ENCODE results near the gene RABGAP1L. TPM values are rescaled to one million over a fixed set of nuclear protein-coding genes. Genes with fewer than 3 reads are reported as not detected.

RABGAP1L gene
- total and polyA plus RNA-seq, 10 of the 15 experiments (the other 5 are each of a cell fraction or from before 2014, with no cell fraction given) = 5.8 to 194 (median 113) TPM

DNA sequence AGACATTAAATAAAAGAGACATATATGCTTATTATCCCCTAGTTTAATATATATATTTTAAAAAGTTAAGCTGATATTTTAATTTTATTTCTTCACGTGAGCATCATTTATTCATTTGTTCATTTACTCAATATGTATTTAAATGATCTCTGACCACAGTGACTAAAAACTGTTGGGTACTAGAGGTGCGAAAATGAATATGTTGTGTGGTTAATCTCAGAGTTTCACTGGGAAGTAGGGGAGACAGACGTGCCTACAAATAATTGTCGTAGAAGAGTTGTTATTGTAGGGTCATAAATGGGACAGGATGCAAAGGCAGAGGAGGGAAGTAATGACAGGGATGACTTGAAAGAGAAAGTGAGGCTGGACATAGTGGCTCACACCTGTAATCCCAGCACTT lies 627.4 kb downstream of the RABGAP1L start (continued):
- TF ChIP-seq, protein P1, sequence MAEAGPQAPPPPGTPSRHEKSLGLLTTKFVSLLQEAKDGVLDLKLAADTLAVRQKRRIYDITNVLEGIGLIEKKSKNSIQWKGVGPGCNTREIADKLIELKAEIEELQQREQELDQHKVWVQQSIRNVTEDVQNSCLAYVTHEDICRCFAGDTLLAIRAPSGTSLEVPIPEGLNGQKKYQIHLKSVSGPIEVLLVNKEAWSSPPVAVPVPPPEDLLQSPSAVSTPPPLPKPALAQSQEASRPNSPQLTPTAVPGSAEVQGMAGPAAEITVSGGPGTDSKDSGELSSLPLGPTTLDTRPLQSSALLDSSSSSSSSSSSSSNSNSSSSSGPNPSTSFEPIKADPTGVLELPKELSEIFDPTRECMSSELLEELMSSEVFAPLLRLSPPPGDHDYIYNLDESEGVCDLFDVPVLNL (IDR thresholded peaks at IDR 0.05; ENCODE audit: low read depth, low read length) = no peak
- peak in 1 of 2 experiments; percentile 40; a peak in 1 of 4 replicates for TF ChIP-seq EP300 (IDR thresholded peaks at IDR 0.05; ENCODE audit: borderline replicate concordance in 1 of 2, control insufficient read depth in 1 of 2, low read depth in 2 of 2, low read length in 2 of 2)
- no peak for TF ChIP-seq STAT3 (IDR thresholded peaks at IDR 0.05; ENCODE audit: low read depth, low read length)
- TF ChIP-seq CEBPB (IDR thresholded peaks at IDR 0.05; ENCODE audit: borderline replicate concordance in 1 of 2, low read depth in 2 of 2, low read length in 2 of 2) = no peak
- no peak for TF ChIP-seq CBX5 (IDR thresholded peaks at IDR 0.05; ENCODE audit: low read depth)
- TF ChIP-seq STAT1 (conservative IDR thresholded peaks at IDR 0.05) = no peak
- TF ChIP-seq RB1 (IDR thresholded peaks at IDR 0.05; ENCODE audit: borderline replicate concordance) = no peak
- TF ChIP-seq POLR2A (IDR thresholded peaks at IDR 0.05; ENCODE audit: low read depth, low read length) = no peak
- no peak for TF ChIP-seq SREBF2 (IDR thresholded peaks at IDR 0.05; ENCODE audit: low read length)
- TF ChIP-seq, protein P2, sequence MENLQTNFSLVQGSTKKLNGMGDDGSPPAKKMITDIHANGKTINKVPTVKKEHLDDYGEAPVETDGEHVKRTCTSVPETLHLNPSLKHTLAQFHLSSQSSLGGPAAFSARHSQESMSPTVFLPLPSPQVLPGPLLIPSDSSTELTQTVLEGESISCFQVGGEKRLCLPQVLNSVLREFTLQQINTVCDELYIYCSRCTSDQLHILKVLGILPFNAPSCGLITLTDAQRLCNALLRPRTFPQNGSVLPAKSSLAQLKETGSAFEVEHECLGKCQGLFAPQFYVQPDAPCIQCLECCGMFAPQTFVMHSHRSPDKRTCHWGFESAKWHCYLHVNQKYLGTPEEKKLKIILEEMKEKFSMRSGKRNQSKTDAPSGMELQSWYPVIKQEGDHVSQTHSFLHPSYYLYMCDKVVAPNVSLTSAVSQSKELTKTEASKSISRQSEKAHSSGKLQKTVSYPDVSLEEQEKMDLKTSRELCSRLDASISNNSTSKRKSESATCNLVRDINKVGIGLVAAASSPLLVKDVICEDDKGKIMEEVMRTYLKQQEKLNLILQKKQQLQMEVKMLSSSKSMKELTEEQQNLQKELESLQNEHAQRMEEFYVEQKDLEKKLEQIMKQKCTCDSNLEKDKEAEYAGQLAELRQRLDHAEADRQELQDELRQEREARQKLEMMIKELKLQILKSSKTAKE (IDR thresholded peaks at IDR 0.05; ENCODE audit: low read depth, poor library complexity, severe bottlenecking) = peak; percentile 59
- no peak for TF ChIP-seq SP1 (IDR thresholded peaks at IDR 0.05; ENCODE audit: low read depth, low read length)
- TF ChIP-seq NFIC (IDR thresholded peaks at IDR 0.05; ENCODE audit: low read depth, low read length) = peak; percentile 79
- 0 out of 2 replicates have a peak, but pooled peaks have one; percentile 21 for TF ChIP-seq CREB1 (IDR thresholded peaks at IDR 0.05; ENCODE audit: low read depth)
- no peak for TF ChIP-seq KLF5 (IDR thresholded peaks at IDR 0.05; ENCODE audit: partially characterized antibody)
- TF ChIP-seq SIN3A (IDR thresholded peaks at IDR 0.05; ENCODE audit: low read depth, low read length) = no peak
- peak; percentile 25; the same call in 1 of the 2 replicates for TF ChIP-seq PML (IDR thresholded peaks at IDR 0.05; ENCODE audit: low read length)
- TF ChIP-seq, protein P3, sequence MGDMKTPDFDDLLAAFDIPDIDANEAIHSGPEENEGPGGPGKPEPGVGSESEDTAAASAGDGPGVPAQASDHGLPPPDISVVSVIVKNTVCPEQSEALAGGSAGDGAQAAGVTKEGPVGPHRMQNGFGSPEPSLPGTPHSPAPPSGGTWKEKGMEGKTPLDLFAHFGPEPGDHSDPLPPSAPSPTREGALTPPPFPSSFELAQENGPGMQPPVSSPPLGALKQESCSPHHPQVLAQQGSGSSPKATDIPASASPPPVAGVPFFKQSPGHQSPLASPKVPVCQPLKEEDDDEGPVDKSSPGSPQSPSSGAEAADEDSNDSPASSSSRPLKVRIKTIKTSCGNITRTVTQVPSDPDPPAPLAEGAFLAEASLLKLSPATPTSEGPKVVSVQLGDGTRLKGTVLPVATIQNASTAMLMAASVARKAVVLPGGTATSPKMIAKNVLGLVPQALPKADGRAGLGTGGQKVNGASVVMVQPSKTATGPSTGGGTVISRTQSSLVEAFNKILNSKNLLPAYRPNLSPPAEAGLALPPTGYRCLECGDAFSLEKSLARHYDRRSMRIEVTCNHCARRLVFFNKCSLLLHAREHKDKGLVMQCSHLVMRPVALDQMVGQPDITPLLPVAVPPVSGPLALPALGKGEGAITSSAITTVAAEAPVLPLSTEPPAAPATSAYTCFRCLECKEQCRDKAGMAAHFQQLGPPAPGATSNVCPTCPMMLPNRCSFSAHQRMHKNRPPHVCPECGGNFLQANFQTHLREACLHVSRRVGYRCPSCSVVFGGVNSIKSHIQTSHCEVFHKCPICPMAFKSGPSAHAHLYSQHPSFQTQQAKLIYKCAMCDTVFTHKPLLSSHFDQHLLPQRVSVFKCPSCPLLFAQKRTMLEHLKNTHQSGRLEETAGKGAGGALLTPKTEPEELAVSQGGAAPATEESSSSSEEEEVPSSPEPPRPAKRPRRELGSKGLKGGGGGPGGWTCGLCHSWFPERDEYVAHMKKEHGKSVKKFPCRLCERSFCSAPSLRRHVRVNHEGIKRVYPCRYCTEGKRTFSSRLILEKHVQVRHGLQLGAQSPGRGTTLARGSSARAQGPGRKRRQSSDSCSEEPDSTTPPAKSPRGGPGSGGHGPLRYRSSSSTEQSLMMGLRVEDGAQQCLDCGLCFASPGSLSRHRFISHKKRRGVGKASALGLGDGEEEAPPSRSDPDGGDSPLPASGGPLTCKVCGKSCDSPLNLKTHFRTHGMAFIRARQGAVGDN (IDR thresholded peaks at IDR 0.05) = no peak
- TF ChIP-seq, protein P4, sequence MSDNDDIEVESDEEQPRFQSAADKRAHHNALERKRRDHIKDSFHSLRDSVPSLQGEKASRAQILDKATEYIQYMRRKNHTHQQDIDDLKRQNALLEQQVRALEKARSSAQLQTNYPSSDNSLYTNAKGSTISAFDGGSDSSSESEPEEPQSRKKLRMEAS (IDR thresholded peaks at IDR 0.05; ENCODE audit: low read depth, low read length) = no peak
- TF ChIP-seq SMAD1 (IDR thresholded peaks at IDR 0.05; ENCODE audit: low read depth, partially characterized antibody) = no peak
- TF ChIP-seq IRF4 (IDR thresholded peaks at IDR 0.05; ENCODE audit: low read depth, low read length) = peak; percentile 54; the same call in 1 of the 2 replicates
- TF ChIP-seq, protein P5, sequence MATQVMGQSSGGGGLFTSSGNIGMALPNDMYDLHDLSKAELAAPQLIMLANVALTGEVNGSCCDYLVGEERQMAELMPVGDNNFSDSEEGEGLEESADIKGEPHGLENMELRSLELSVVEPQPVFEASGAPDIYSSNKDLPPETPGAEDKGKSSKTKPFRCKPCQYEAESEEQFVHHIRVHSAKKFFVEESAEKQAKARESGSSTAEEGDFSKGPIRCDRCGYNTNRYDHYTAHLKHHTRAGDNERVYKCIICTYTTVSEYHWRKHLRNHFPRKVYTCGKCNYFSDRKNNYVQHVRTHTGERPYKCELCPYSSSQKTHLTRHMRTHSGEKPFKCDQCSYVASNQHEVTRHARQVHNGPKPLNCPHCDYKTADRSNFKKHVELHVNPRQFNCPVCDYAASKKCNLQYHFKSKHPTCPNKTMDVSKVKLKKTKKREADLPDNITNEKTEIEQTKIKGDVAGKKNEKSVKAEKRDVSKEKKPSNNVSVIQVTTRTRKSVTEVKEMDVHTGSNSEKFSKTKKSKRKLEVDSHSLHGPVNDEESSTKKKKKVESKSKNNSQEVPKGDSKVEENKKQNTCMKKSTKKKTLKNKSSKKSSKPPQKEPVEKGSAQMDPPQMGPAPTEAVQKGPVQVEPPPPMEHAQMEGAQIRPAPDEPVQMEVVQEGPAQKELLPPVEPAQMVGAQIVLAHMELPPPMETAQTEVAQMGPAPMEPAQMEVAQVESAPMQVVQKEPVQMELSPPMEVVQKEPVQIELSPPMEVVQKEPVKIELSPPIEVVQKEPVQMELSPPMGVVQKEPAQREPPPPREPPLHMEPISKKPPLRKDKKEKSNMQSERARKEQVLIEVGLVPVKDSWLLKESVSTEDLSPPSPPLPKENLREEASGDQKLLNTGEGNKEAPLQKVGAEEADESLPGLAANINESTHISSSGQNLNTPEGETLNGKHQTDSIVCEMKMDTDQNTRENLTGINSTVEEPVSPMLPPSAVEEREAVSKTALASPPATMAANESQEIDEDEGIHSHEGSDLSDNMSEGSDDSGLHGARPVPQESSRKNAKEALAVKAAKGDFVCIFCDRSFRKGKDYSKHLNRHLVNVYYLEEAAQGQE (IDR thresholded peaks at IDR 0.05; ENCODE audit: low read depth, low read length) = no peak

All from GM12878 (cell line).